Measurements from ENCODE around the gene AADAT. TPM values are rescaled to one million over a fixed set of nuclear protein-coding genes. Genes with fewer than 3 reads are reported as not detected.

AADAT gene
- total RNA-seq, 1 experiment from 2014 or later: 6.4 TPM

DNA sequence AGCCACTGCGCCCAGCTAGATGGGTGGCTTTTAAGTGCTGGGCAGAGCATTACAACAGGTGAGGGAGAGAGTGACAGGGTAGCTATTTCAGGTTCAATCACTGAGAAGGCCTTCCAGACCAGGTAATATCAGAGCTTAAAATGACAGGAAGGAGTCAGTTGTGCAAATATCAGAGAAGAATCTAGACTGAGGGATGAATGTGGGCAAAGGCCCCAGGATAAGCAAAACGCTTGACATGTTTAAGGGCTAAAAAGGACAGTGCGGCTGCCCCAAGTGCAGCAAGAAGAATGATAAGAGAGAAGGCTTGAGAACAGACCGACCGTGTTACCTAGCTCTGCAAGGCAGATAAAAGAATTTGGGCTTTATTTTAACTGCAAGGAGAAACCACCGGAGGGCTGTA is 18.6 kb downstream of the AADAT start:
- Mint-ChIP-seq H3K4me3 (ENCODE audit: unreplicated experiment) (no peak overlapping the region), H3K9me3 (ENCODE audit: unreplicated experiment) (no peaks in the 10 kb centered on the region), H3K36me3 (ENCODE audit: insufficient read depth, unreplicated experiment) (peaks cover 33% of the 10 kb centered on the region), H3K27ac (ENCODE audit: low read depth, unreplicated experiment) (no peak overlapping the region), H3K27me3 (ENCODE audit: insufficient read depth, unreplicated experiment) (no peaks in the 10 kb centered on the region), H3K4me1 (ENCODE audit: insufficient read depth, unreplicated experiment) (no peaks in the 10 kb centered on the region)
- CTCF ChIA-PET: interaction anchor here (0.6 kb wide), 1 partner anchor 21 kb away, joined by 4 read pairs; no protein-coding TSS in a partner anchor
- POLR2A ChIA-PET: interaction anchor here (0.5 kb wide), 1 partner anchor 411 kb away, joined by 3 read pairs; no protein-coding TSS in a partner anchor
- DNase-seq (ENCODE audit: unreplicated experiment): no peak
- BruUV-seq (replicated peaks): no TSS peak
- TF ChIP-seq, protein P1, sequence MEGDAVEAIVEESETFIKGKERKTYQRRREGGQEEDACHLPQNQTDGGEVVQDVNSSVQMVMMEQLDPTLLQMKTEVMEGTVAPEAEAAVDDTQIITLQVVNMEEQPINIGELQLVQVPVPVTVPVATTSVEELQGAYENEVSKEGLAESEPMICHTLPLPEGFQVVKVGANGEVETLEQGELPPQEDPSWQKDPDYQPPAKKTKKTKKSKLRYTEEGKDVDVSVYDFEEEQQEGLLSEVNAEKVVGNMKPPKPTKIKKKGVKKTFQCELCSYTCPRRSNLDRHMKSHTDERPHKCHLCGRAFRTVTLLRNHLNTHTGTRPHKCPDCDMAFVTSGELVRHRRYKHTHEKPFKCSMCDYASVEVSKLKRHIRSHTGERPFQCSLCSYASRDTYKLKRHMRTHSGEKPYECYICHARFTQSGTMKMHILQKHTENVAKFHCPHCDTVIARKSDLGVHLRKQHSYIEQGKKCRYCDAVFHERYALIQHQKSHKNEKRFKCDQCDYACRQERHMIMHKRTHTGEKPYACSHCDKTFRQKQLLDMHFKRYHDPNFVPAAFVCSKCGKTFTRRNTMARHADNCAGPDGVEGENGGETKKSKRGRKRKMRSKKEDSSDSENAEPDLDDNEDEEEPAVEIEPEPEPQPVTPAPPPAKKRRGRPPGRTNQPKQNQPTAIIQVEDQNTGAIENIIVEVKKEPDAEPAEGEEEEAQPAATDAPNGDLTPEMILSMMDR (IDR thresholded peaks at IDR 0.05; ENCODE audit: unreplicated experiment): no peak
- intact Hi-C loops (cut with micrococcal nuclease): no loop called here

- Mint-ChIP-seq H3K27me3 (ENCODE audit: insufficient read depth, unreplicated experiment) (no peaks in the 10 kb centered on the region), H3K9me3 (ENCODE audit: unreplicated experiment) (no peaks in the 10 kb centered on the region), H3K4me1 (ENCODE audit: insufficient read depth, unreplicated experiment) (no peaks in the 10 kb centered on the region), H3K27ac (ENCODE audit: low read depth, unreplicated experiment) (no peak overlapping the region), H3K4me3 (ENCODE audit: unreplicated experiment) (no peak overlapping the region), H3K36me3 (ENCODE audit: insufficient read depth, unreplicated experiment) (peaks cover 33% of the 10 kb centered on the region)
- DNase-seq (ENCODE audit: unreplicated experiment): no peak
- intact Hi-C loops (cut with micrococcal nuclease): no loop called here
- BruUV-seq (replicated peaks): no TSS peak
- ChIA-PET CTCF (no interaction called here), POLR2A (no interaction called here)
- TF ChIP-seq, protein P1 (IDR thresholded peaks at IDR 0.05; ENCODE audit: unreplicated experiment): no peak
Measured at GRCh38 chr4:170068438-170069128, 21.2 kb downstream of the AADAT start.

GRCh38 chr4:170059421-170059820 is 30.3 kb downstream of the AADAT start:
- TF ChIP-seq, protein P1 (IDR thresholded peaks at IDR 0.05; ENCODE audit: unreplicated experiment): no peak
- DNase-seq (ENCODE audit: unreplicated experiment): no peak
- H3K27me3 Mint-ChIP-seq (ENCODE audit: insufficient read depth, unreplicated experiment): no peaks in the 10 kb centered on the region
- peaks cover 21% of the 10 kb centered on the region for H3K36me3 Mint-ChIP-seq (ENCODE audit: insufficient read depth, unreplicated experiment)
- intact Hi-C loops (cut with micrococcal nuclease): no loop called here
- H3K27ac Mint-ChIP-seq (ENCODE audit: low read depth, unreplicated experiment): no peak overlapping the region
- POLR2A ChIA-PET: no interaction called here
- H3K9me3 Mint-ChIP-seq (ENCODE audit: unreplicated experiment): no peaks in the 10 kb centered on the region
- no peaks in the 10 kb centered on the region for H3K4me1 Mint-ChIP-seq (ENCODE audit: insufficient read depth, unreplicated experiment)
- H3K4me3 Mint-ChIP-seq (ENCODE audit: unreplicated experiment): no peak overlapping the region
- CTCF ChIA-PET: interaction anchor here (1.5 to 2.1 kb wide), 2 partner anchors 11 to 249 kb away, joined by 5 to 8 read pairs; no protein-coding TSS in a partner anchor
- no TSS peak for BruUV-seq (replicated peaks)

- intact Hi-C loops (cut with micrococcal nuclease): no loop called here
- Mint-ChIP-seq H3K36me3 (ENCODE audit: insufficient read depth, unreplicated experiment) (peaks cover 21% of the 10 kb centered on the region), H3K27ac (ENCODE audit: low read depth, unreplicated experiment) (no peak overlapping the region), H3K9me3 (ENCODE audit: unreplicated experiment) (no peaks in the 10 kb centered on the region), H3K4me3 (ENCODE audit: unreplicated experiment) (no peak overlapping the region), H3K4me1 (ENCODE audit: insufficient read depth, unreplicated experiment) (no peaks in the 10 kb centered on the region), H3K27me3 (ENCODE audit: insufficient read depth, unreplicated experiment) (no peaks in the 10 kb centered on the region)
- TF ChIP-seq, protein P1 (IDR thresholded peaks at IDR 0.05; ENCODE audit: unreplicated experiment): no peak
- BruUV-seq (replicated peaks): no TSS peak
- CTCF ChIA-PET: interaction anchor here (1.5 to 2.1 kb wide), 2 partner anchors 11 to 248 kb away, joined by 5 to 8 read pairs; no protein-coding TSS in a partner anchor
- POLR2A ChIA-PET: no interaction called here
- DNase-seq (ENCODE audit: unreplicated experiment): no peak
Measured at GRCh38 chr4:170058826-170059225, 30.9 kb downstream of the AADAT start.

Data from MCF 10A (cell line).